ENCODE results near the gene TWIST1. TPM values are rescaled to one million over a fixed set of nuclear protein-coding genes. Genes with fewer than 3 reads are reported as not detected.

The TWIST1 gene
- polyA plus RNA-seq, 1 of the 3 experiments (the other 2 are of a cell fraction), result 170 TPM

GRCh38 chr7:19112274-19113001 is 5.0 kb downstream of the TWIST1 start:
- H3F3A ChIP-seq (replicated peaks; ENCODE audit: insufficient read depth), result peaks cover 50% of the 10 kb centered on the region
- H3K36me3 ChIP-seq (replicated peaks in 1 of 2; ENCODE audit: control insufficient read depth in 1 of 2, insufficient read depth in 2 of 2, low read length in 1 of 2), result peaks cover 50 to 72% of the 10 kb centered on the region in 2 experiments
- ChIA-PET CTCF (interaction anchor here (0.8 to 2.9 kb wide), 10 partner anchors 10 to 522 kb away, joined by 3 to 14 read pairs (median 8); no protein-coding TSS in a partner anchor), POLR2A (interaction anchor here (0.6 to 1.8 kb wide), 7 partner anchors 13 to 414 kb away, joined by 3 to 6 read pairs (median 3); no protein-coding TSS in a partner anchor)
- peak overlapping the region; percentile 96 to 100 for H3K27ac ChIP-seq (ENCODE audit: low read depth in 2 of 2, low read length in 1 of 2)
- H3K27me3 ChIP-seq (ENCODE audit: insufficient read depth), result no peaks in the 10 kb centered on the region
- H4K20me1 ChIP-seq (ENCODE audit: insufficient read depth), result peaks cover 30% of the 10 kb centered on the region
- no peak overlapping the region for H2AFZ ChIP-seq (ENCODE audit: low read depth)
- no peak for DNase-seq
- H3K9me2 ChIP-seq, result no peaks in the 10 kb centered on the region
- peaks cover 94% of the 10 kb centered on the region for H3K79me2 ChIP-seq (ENCODE audit: insufficient read depth)
- H3K9ac ChIP-seq, result peak overlapping the region; percentile 95
- H3K4me2 ChIP-seq, result peak overlapping the region; percentile 88
- peak overlapping the region; percentile 92 to 100 for H3K4me3 ChIP-seq (ENCODE audit: low read depth in 2 of 2, low read length in 1 of 2)
- 15% methylated on average over 27 of the region's 42 CpGs for WGBS (ENCODE audit: low lambda C conversion rate)
- H3K9me3 ChIP-seq, result no peaks in the 10 kb centered on the region
- peaks cover 17 to 35% of the 10 kb centered on the region in 2 experiments; a peak in 2 of 4 replicates for H3K4me1 ChIP-seq (ENCODE audit: control insufficient read depth in 1 of 2, insufficient read depth in 2 of 2, low read depth in 1 of 2, low read length in 1 of 2)
- TF ChIP-seq RCOR1 (IDR thresholded peaks at IDR 0.05; ENCODE audit: low read length), result no peak
- no peak for TF ChIP-seq TEAD4 (IDR thresholded peaks at IDR 0.05; ENCODE audit: borderline replicate concordance, insufficient read depth)
- TF ChIP-seq JUND (IDR thresholded peaks at IDR 0.05), result peak; percentile 30; the same call in 1 of the 2 replicates
- TF ChIP-seq FOSL2 (IDR thresholded peaks at IDR 0.05; ENCODE audit: borderline replicate concordance, low read depth), result no peak
- TF ChIP-seq, protein P1, sequence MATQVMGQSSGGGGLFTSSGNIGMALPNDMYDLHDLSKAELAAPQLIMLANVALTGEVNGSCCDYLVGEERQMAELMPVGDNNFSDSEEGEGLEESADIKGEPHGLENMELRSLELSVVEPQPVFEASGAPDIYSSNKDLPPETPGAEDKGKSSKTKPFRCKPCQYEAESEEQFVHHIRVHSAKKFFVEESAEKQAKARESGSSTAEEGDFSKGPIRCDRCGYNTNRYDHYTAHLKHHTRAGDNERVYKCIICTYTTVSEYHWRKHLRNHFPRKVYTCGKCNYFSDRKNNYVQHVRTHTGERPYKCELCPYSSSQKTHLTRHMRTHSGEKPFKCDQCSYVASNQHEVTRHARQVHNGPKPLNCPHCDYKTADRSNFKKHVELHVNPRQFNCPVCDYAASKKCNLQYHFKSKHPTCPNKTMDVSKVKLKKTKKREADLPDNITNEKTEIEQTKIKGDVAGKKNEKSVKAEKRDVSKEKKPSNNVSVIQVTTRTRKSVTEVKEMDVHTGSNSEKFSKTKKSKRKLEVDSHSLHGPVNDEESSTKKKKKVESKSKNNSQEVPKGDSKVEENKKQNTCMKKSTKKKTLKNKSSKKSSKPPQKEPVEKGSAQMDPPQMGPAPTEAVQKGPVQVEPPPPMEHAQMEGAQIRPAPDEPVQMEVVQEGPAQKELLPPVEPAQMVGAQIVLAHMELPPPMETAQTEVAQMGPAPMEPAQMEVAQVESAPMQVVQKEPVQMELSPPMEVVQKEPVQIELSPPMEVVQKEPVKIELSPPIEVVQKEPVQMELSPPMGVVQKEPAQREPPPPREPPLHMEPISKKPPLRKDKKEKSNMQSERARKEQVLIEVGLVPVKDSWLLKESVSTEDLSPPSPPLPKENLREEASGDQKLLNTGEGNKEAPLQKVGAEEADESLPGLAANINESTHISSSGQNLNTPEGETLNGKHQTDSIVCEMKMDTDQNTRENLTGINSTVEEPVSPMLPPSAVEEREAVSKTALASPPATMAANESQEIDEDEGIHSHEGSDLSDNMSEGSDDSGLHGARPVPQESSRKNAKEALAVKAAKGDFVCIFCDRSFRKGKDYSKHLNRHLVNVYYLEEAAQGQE (IDR thresholded peaks at IDR 0.05; ENCODE audit: low read depth, low read length), result no peak
- peak; percentile 66 for TF ChIP-seq POLR2AphosphoS5 (IDR thresholded peaks at IDR 0.05; ENCODE audit: low read depth, low read length)
- no peak for TF ChIP-seq FOXM1 (IDR thresholded peaks at IDR 0.05; ENCODE audit: low read depth)
- TF ChIP-seq USF2 (IDR thresholded peaks at IDR 0.05; ENCODE audit: borderline replicate concordance, low read depth, low read length), result no peak
- no peak for TF ChIP-seq IRF3 (IDR thresholded peaks at IDR 0.05; ENCODE audit: low read depth, low read length)
- no peak for TF ChIP-seq GATA2 (CRISPR knock-in tag; IDR thresholded peaks at IDR 0.05)
- TF ChIP-seq PBX3 (IDR thresholded peaks at IDR 0.05), result peak; percentile 78
- TF ChIP-seq GABPA (IDR thresholded peaks at IDR 0.05; ENCODE audit: low read depth), result no peak
- TF ChIP-seq MXI1 (IDR thresholded peaks at IDR 0.05; ENCODE audit: low read depth, low read length), result no peak
- TF ChIP-seq TAF1 (IDR thresholded peaks at IDR 0.05; ENCODE audit: borderline replicate concordance, low read depth, low read length), result peak; percentile 70; the same call in 1 of the 2 replicates
- TF ChIP-seq MAX (IDR thresholded peaks at IDR 0.05; ENCODE audit: low read depth), result no peak
- TF ChIP-seq RXRA (IDR thresholded peaks at IDR 0.05; ENCODE audit: borderline replicate concordance, low read depth), result no peak
- 0 out of 2 replicates have a peak, but pooled peaks have one; percentile 72 for TF ChIP-seq EZH2phosphoT487 (IDR thresholded peaks at IDR 0.05; ENCODE audit: borderline replicate concordance, low read depth)
- TF ChIP-seq, protein P2, sequence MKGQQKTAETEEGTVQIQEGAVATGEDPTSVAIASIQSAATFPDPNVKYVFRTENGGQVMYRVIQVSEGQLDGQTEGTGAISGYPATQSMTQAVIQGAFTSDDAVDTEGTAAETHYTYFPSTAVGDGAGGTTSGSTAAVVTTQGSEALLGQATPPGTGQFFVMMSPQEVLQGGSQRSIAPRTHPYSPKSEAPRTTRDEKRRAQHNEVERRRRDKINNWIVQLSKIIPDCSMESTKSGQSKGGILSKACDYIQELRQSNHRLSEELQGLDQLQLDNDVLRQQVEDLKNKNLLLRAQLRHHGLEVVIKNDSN (IDR thresholded peaks at IDR 0.05; ENCODE audit: borderline replicate concordance, low read depth), result no peak
- no peak for TF ChIP-seq FOXJ3 (CRISPR knock-in tag; IDR thresholded peaks at IDR 0.05)
- TF ChIP-seq RAD21 (IDR thresholded peaks at IDR 0.05; ENCODE audit: low read length), result no peak
- no peak for TF ChIP-seq YY1 (IDR thresholded peaks at IDR 0.05; ENCODE audit: low read depth)
- no peak for TF ChIP-seq RFX5 (IDR thresholded peaks at IDR 0.05; ENCODE audit: low read length)
- TF ChIP-seq SIN3A (IDR thresholded peaks at IDR 0.05; ENCODE audit: borderline replicate concordance, low read depth, low read length), result peak; percentile 49; the same call in 1 of the 2 replicates
- peak; percentile 53 for TF ChIP-seq TCF12 (IDR thresholded peaks at IDR 0.05)
- no peak for TF ChIP-seq MEF2A (IDR thresholded peaks at IDR 0.05; ENCODE audit: borderline replicate concordance, low read depth)
- TF ChIP-seq CHD2 (IDR thresholded peaks at IDR 0.05; ENCODE audit: low read length, partially characterized antibody), result no peak

Measured in SK-N-SH (cell line).